ENCODE data around the gene NAV2. TPM values are rescaled to one million over a fixed set of nuclear protein-coding genes. Genes with fewer than 3 reads are reported as not detected.

The NAV2 gene
- total RNA-seq, 1 experiment from 2014 or later: 46.3 TPM

DNA sequence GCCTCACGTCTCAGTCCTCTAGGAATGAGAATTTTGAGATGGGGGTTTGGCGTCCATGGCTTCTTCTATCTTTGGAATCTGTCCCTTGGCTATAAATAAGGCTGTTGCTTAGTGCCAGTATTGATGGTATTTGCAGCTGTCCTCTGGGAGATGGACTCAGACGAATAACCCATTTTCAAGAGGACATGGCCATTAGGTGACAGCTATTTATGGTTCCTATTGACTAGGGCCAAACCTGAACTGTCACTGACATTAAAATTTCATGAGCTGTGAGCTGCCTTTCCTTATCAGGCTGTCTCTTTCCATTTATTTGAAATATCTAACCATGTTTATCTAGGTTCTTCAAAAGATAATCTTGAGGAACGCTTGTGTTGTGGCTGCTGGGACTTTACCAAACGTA lies 92.7 kb downstream of the NAV2 start:
- TF ChIP-seq, protein P1, sequence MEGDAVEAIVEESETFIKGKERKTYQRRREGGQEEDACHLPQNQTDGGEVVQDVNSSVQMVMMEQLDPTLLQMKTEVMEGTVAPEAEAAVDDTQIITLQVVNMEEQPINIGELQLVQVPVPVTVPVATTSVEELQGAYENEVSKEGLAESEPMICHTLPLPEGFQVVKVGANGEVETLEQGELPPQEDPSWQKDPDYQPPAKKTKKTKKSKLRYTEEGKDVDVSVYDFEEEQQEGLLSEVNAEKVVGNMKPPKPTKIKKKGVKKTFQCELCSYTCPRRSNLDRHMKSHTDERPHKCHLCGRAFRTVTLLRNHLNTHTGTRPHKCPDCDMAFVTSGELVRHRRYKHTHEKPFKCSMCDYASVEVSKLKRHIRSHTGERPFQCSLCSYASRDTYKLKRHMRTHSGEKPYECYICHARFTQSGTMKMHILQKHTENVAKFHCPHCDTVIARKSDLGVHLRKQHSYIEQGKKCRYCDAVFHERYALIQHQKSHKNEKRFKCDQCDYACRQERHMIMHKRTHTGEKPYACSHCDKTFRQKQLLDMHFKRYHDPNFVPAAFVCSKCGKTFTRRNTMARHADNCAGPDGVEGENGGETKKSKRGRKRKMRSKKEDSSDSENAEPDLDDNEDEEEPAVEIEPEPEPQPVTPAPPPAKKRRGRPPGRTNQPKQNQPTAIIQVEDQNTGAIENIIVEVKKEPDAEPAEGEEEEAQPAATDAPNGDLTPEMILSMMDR (conservative IDR thresholded peaks at IDR 0.05): no peak
- H3K79me2 ChIP-seq (ENCODE audit: insufficient read depth, low read length): peaks cover 5% of the 10 kb centered on the region; the same call in 1 of the 2 replicates
- no peaks in the 10 kb centered on the region for H4K20me1 ChIP-seq (ENCODE audit: control insufficient read depth, insufficient read depth, insufficient read length)
- H3K9ac ChIP-seq (ENCODE audit: extremely low read depth, insufficient read length, low read length): no peak overlapping the region
- peaks cover 3% of the 10 kb centered on the region for H3K79me1 ChIP-seq (ENCODE audit: insufficient read depth, low read depth, low read length, poor library complexity, severe bottlenecking)
- no peak overlapping the region for H4K5ac ChIP-seq (ENCODE audit: insufficient read length, low read depth, low read length)
- no peak overlapping the region for H2BK12ac ChIP-seq (ENCODE audit: insufficient read length, low read depth, low read length)
- no peak overlapping the region for H2BK5ac ChIP-seq (ENCODE audit: insufficient read length, low read length)
- no peak overlapping the region for H4K8ac ChIP-seq (replicated peaks; ENCODE audit: insufficient read length, low read depth, low read length)
- no peaks in the 10 kb centered on the region for H3K9me3 Mint-ChIP-seq
- no peaks in the 10 kb centered on the region for H3K23me2 ChIP-seq (ENCODE audit: insufficient read length, low read depth, low read length, poor library complexity, severe bottlenecking)
- no peak overlapping the region for H2AK5ac ChIP-seq (ENCODE audit: insufficient read length, low read length)
- H3K27me3 ChIP-seq (ENCODE audit: insufficient read depth, low read length): no peaks in the 10 kb centered on the region
- H3K36me3 Mint-ChIP-seq (ENCODE audit: insufficient read depth in 1 of 3, low read depth in 3 of 3): peaks cover 2 to 10% (median 3%) of the 10 kb centered on the region in 3 experiments; a peak in 5 of 7 replicates
- no peaks in the 10 kb centered on the region for H3K9me3 ChIP-seq (ENCODE audit: control insufficient read depth, low read depth, low read length)
- H4K91ac ChIP-seq (ENCODE audit: insufficient read length, low read depth, low read length): no peak overlapping the region
- peaks cover 54 to 67% of the 10 kb centered on the region in 2 experiments for H3K4me1 Mint-ChIP-seq
- no peak overlapping the region for H3K27ac Mint-ChIP-seq
- no CpG with 5 or more reads among the region's 5 CpGs for WGBS (ENCODE audit: extremely low coverage, insufficient read length, low lambda C conversion rate)
- H3K23ac ChIP-seq (ENCODE audit: insufficient read length, low read depth, low read length): no peak overlapping the region
- H3K27me3 Mint-ChIP-seq (ENCODE audit: low read depth): no peaks in the 10 kb centered on the region
- H3K4me1 ChIP-seq (ENCODE audit: insufficient read depth, low read length): peaks cover 28% of the 10 kb centered on the region
- no peak overlapping the region for H3K27ac ChIP-seq (ENCODE audit: insufficient read length, low read depth, low read length)
- no peak overlapping the region for H3K18ac ChIP-seq (ENCODE audit: insufficient read length, low read depth, low read length)
- H3K4me3 Mint-ChIP-seq: no peak overlapping the region
- no peak overlapping the region for H2BK15ac ChIP-seq (ENCODE audit: low read depth, low read length)
- H2BK120ac ChIP-seq (ENCODE audit: low read depth, low read length, poor library complexity, severe bottlenecking): no peak overlapping the region
- no peak overlapping the region for H3K4me2 ChIP-seq (ENCODE audit: insufficient read depth, insufficient read length, low read length)
- DNase-seq: no peak
- H3K56ac ChIP-seq (ENCODE audit: insufficient read length, low read depth, low read length): no peak overlapping the region
- H2AFZ ChIP-seq (ENCODE audit: low read length): no peak overlapping the region
- H3K14ac ChIP-seq (ENCODE audit: insufficient read depth, low read length): no peak overlapping the region
- H3T11ph ChIP-seq (ENCODE audit: low read length): no peak overlapping the region
- no peak overlapping the region for H2BK20ac ChIP-seq (ENCODE audit: low read depth, low read length, poor library complexity, severe bottlenecking)
- no peak overlapping the region for H3K4ac ChIP-seq (ENCODE audit: low read depth, low read length)
